Activated CD8-positive, alpha-beta memory T cell treated with anti-CD3 and anti-CD28 coated beads, Interleukin-2, amount 50 U/mL, for 48 hours (primary cell): ENCODE data around the gene CRABP1.
"Not testable (repeated sequence)": the region's sequence is repeated elsewhere in the genome, so short reads cannot be mapped to it uniquely, and the experiment has no call there.

ENCODE experiments used
- DNase-seq: peaks from one replicate; pipeline ENCODE4 v3.0.0-alpha.2; 2020

Gene CRABP1

DNA sequence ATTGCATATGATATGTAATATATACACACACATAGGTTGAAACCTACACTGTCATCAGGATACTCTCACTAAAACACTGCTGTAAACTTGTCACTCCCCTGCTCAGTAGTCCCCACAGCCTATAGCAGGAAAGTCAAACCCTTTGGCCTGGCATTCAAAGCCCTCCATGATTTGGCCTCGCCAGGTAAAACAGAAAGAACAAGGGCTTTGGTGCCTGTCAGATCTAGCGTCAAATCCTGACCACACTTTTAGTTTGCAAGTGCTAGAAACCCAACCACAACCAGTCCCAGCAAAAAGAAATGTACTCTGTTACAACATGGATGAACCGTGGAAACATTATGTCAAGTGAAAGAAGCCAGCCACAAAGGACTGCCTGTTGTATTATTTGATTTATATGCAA is 11.4 kb downstream of the CRABP1 start:
- no peak for DNase-seq

DNA sequence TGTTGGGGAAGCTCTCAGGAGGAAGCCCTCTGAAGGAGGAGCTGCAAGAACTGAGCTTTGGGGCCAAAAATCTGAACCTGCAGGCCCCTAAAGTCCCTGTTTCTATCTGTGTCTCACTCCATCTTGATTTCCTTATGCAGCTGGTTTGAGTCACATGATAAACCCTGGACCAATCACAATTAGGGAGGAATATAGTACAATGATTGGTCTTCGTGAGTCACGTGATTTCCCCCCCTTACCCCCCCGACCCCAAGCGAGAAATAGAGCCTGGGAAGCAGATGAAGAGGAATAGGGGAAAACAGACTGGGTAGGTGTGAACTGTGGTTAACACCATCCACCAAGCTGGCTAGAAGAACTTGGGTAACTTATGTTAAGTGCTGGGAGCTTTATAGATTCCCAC is 12.9 kb downstream of the CRABP1 start:
- no peak for DNase-seq

DNA sequence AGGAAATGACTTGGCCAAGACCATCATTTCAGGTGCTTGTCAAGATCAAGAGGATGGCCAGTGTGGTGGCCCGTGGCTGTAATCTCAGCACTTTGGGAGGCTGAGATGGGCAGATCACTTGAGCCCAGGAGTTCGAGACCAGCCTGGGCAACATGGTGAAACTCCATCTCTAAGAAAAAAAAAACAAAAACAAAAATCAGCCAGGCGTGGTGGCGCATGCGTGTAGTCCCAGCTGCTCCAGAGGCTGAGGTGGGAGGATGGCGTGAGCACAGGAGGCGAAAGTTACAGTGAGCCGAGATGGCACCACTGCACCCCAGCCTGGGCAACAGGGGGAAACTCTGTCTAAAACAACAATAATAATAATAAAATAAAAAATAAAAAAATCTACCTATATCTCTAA is 15.0 kb downstream of the CRABP1 start:
- no peak for DNase-seq

DNA sequence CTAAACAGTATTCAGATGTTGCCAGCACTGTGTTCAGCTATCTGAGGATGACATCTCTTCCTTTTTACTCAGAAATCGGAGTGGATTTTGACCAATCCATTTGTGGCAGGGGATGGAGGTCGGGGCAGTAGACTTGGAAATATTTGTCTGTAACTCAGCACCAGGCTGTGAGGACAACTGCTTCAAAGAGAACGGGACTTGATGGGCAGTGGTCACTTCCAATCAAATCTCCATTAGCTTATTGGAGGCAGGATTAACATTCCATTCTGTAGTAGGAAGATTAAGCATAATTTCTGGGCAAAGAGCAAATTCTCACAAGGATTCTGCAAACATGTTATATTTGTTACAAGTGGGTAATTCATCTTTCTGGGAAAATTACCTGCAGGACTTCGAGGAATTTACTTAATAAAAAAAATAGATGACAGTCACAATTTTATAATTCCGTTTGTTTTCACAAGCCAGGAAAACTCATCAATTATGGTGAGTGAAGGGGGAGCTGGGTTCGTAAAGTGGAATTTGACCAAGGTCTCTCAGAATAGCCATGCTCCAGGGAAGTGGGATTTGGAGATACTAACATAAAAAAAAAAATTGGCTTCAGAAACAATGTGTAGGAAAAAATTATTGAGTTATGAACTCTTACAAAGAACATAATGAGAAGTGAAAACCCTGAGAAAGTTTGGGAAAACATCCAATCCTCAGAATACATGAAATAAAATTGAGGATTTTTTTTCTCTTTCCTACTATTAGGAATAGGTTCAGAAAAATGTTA is 18.1 kb downstream of the CRABP1 start:
- no peak for DNase-seq

DNA sequence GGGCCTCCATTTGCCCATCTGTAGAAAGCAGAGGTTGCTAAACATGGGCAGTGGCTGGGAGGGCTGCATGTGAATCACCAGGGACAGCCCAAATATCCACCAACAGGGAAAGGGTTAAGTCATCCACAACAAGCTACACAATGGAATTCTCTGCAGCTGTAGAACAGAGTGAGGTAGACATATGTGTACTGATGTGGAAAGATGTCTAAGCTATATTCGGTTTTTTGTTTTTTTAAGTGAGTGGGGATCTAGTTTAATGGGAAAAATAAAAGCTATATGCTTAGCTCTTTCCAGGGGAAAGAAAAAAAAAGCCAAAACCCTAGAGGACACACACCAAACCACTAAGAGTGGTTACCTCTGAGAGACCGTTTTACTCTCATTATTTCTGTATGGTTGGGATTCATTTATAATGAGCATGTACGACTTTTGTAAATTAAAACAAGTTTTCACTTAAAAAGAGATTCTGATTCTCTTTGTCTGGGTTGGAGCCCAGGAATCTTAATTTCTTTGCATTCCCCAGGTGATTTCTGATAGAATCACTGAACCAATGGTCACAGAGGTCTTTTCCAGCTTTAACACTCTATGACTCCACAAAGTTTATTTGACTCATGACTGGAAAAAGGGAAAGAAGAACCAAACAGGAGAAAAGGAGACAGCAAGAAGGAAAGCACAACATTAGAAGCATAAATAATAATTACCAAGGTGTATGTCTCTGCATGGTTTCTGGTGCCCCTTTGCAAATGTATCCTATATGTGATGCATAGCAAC is 19.1 kb downstream of the CRABP1 start:
- no peak for DNase-seq

DNA sequence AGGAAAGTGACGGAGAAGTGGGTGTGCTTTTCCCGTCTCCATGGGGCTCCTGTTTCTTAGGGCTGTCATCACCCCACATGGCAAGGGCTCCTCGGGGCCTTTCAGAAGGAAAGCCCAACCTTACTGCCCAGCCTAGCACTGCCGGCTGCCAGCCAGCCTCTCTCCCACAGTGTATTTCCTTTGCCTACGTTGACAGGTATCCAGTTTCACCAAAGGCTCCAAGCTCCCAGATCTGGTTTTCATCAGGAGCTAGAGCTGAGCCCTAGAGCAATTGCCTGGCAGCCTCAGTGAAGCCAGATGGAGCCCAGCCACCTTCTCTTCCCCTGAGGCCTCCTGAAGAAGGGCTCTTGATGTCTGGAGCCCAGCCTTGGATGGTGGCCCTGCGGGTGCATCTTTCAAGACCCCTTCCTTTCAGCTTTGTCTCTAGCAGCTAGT is 20.2 kb downstream of the CRABP1 start:
- no peak for DNase-seq

DNA sequence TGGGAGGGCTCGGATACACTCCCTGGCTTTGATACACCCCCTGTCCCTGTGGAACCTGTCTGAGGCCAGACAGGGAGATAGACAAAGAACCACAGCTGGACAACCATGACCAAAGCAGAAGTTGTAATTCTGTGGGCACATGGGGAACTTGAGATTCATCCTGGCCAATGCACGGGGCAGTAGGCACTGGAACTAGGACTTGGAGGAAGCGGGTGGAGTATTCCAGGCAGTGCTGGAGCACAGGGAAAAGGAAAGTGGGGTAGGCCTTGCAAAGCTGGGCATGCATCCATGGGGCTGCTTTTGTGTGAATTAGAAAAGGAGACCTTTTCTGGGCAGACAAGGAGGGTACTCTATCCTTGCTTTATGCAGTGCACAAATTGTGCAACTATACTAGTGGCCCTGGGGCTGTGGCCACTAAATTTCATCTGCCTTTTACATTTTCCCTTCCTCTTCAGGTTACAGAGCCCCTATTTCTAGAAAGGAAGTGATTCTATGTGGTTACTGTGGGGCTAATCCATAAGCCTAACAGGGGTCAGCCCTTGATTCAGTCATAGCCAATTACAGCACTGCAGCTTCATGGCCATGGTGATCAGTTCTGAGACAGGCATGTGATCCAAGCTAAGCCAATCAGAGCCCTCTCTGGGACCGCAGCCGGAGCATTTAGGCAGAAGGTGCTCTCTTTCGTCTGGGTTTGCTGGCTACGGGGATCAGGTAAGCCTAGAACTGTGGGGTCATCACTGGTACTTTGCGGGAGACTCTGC is 21.0 kb downstream of the CRABP1 start:
- DNase-seq, result peak; percentile 18

DNA sequence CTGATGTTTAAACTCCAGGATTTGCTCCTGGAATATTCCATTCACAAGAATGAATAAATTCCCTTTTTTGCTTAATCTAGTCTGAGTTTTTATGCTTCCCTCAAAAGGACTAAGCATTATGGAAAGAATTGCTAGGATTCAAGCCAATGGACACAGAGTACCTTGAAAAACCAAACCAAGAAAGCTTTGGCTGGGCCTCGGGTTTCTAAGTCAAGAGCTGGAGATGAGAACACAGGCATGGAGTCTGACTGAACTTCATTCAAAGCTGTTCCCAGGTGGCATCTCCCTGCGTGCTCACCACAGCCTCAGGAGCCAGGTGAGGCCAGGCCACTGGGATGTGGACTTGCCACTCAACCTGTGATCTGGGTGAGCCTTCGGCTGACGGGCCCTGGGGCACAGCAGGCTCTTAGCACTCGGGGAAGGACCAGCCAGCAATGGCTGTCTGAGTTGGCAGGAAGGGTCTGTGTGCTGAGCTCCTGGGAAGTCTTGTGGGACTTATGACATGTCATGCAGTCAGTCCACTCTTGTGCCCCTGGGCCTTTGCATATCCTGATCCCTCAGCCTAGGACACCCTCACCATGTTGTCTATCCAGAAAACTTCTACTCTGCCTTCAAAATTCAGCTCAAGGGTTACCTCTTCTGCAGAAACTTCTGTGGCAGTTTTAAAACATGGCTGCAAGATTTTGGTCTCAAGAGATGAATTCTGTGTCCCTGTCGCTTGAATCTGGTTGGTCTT is 21.8 kb downstream of the CRABP1 start:
- DNase-seq, result peak; percentile 29

DNA sequence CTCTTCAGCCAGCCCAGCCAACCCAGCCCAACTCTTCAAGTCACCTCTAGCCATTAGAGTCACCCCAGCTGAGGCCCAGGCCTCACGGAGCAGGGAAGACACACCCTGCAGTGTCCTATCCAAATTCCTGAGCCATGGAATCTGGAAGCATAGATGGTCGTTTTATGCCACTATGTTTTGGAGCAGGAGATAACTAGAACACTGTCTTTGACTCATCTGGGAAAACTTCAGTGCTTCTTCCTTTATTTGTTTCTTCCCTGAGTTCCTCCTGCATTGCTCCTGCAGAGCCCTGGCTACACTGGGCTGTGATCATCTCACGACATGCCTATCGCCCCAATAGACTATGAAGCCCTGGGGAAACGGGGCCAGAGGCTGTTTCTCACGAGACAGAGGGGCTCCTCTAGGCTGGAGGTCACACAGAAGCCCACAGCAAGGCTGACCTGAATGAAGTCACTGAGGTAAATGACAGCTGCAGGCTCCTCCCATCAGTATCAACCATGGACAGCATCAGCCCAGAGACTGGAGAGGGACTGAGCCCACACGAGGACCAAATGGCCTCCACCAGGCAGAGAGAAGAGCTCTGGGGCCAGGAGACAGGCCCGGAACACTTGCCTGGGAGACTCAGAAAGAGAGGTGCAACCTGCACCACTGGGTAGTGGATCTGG is 22.7 kb downstream of the CRABP1 start:
- no peak for DNase-seq

DNA sequence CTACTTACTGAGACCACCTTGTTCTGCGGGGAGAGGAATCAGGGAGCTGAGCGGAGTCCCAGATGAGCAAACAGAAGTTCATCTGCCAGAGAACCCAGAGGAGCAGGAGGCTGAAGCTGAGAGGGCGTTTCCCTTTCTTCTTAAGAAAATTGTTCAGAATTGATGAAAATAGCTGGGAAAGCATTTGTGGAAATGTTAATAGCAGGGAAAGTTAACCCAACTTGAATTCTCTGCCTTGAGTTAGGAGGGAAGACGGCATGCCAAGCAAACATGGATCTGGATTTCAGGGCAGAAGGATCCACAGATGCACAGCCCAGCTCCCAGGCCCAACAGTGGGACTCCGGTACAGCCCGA is 23.2 kb downstream of the CRABP1 start:
- DNase-seq, result no peak

DNA sequence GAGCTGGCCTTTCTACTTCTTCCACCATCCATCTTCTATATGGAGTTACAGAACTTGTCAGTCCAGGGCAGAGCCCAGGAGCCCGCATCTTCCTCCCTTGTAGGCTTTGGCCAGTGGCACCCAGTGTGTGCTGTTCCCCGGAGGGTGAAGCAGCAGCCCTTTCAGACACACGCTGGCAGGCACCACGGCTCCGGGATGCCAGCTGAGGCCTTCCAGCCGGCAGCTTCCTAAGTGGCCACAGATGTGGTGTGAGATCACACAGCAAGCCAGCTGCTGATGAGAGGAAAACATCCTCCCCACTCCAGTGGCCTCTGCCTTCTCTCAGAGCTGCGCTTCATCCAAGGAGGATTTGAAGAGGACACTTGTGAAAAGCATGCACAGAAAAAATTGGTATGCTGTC is 24.1 kb downstream of the CRABP1 start:
- DNase-seq, result no peak

DNA sequence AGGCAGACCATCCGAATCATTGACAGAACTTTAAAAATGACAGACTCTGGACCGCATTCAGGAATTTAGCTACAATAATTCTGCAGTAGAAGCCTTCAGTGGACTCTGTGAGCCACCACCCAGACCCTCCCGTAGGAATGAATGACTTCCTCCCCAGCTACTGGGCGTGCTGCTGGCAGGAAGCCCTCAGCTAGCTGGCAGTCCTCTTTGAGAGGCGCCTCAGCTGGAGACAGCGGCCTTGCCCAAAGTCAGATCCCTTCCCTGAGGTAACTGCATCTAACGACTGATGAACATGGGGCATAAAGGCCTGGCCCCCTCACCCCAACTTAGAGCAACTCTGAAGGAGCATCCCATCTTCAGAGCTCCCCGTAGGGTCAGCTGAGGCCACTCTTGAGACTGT is 25.8 kb downstream of the CRABP1 start:
- DNase-seq, result no peak

DNA sequence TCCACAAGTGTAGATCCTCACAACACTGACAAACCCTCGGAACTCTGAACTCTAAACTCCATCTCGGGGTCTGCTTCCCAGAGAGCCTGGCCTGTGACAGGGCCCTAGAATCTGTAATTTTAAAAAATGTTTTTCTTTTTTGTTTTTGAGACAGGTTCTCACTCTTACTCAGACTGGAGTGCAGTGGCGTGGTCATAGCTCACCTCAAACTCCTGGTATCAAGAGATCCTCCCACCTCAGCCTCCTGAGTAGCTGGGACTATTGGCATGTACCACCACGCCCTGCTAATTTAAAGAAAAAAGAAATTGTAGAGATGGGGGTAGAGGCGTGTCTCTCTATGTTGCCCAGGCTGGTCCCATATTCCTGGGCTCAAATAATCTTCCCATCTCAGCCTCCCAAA is 26.2 kb downstream of the CRABP1 start:
- DNase-seq, result no peak

DNA sequence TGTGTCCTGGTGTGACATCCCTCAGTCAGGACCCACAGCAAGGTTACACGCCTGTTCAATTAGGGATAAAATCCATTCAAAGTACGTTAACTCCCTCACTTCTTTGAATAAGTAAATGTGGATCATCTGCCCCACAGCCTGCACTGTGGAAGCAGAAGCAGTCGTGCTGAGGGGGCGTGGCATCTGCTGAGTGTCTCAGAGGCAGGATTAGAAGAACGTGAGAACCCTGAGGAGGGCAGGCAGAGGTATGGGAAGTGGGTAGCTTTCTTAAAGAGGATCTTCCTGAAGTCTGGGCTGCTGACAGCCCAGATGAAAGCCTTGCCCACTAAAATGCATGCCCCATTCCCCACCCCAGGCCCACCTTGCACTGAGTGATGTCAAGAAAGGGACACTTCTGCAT is 28.5 kb downstream of the CRABP1 start:
- DNase-seq, result no peak

DNA sequence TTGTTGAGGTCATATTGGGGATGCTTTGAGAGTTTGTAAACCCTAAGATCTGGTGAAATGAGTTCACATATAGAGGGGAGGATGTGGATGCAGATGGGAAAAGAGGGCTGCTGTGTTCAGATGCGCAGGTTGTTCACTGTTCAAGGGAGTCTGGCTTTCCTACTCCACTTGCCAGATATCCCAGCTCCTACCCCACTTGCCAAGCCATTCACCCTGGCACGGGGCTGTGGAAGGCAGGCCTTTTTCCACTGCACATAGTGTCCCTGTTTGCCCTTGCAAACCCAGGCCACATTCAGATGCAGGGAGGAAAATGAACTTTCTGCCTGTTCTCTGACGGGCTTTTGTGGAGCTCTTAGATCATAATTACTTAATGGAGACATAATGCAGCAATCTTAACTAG is 29.0 kb downstream of the CRABP1 start:
- DNase-seq, result no peak

DNA sequence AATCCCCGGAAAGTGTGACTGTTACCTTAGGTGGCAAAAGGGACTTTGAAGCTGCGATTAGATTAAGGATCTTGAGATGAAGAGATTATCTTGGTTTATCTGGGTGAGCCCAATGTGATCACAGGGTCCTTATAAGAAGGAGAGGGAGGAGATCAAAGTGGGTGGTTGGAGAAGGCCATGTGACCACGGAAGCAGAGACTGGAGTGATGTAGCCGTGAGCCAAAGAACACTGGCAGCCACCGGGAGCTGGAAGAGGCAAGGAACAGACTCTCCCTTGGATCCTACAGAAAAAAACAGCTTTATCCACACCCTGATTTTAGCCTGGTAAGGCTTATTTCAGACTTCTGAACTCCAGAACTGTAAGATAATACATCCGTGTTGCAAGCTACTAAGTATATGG is 29.9 kb downstream of the CRABP1 start:
- DNase-seq, result no peak

DNA sequence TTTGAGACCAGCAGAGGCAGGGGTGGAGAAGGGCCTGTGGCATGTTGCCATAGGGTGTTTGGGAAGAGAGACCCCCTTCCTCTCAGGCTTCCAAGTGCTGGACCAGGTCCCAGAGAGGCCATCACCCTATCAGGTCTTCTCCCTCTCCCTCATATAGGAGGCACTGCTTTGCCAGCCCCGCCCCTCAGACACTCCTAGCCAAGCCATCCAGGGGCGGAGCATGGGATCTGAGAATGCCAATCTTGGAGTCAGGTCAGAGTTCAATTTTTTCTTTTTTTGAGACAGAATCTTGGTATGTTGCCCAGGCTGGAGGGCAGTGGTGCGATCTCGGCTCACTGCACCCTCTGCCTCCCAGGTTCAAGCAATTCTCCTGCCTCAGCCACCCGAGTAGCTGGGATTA is 32.7 kb downstream of the CRABP1 start:
- no peak for DNase-seq

DNA sequence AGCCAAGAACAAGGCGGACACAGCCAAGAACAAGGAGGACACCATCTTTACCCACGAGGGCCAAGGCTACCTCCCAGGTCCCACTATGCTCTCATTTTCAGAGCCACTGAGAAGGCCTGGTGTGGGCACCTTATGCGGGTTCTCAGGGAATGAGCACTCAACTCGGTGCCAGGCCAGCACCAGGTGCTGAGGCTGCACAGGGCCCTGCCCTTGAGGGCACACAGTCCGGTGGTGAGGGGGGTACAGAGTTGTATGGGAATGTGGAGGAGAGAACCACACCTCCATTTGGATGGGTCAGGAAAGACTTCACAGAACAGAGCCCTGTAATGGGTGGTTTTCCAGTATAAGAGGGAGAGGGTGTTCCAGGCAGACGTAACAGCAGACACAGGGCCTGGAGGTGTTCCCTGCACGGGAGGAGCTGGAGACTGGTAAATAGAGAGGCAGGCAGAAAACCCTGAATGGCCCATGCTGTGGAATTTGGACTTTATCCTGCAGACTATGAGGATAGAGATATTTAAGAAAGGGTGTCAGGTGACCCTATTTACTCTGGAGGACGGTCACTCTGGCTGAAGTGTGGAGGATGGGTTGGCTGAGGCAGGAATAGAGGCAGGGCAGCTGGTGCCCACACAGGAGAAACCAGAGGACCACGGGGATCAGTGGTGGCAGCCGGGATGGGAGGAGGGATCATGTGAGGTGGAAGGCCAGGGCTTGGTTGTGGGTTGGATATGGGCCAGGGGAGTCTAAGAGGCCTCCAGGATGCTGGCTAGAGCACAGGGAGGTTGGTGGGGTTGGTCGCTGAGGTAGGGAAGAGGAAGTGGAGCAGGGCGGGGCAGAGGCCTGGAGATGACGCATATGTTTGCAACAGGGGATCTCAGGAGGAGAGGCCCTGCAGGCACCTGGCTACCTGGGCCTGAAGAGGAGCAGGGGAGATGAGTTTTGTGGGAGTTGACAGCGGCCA is 34.6 kb downstream of the CRABP1 start:
- DNase-seq, result no peak

DNA sequence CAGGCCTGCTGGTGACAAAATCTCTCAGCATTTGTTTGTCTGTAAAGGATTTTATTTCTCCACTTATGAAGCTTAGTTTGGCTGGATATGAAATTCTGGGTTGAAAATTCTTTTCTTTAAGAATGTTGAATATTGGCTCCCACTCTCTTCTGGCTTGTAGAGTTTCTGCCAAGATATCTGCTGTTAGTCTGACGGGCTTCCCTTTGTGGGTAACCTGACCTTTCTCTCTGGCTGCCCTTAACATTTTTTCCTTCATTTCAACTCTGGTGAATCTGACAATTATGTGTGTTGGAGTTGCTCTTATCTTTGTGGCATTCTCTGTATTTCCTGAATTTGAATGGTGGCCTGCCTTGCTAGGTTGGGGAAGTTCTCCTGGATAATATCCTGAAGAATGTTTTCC is 40.0 kb downstream of the CRABP1 start:
- DNase-seq, result not testable (repeated sequence)

DNA sequence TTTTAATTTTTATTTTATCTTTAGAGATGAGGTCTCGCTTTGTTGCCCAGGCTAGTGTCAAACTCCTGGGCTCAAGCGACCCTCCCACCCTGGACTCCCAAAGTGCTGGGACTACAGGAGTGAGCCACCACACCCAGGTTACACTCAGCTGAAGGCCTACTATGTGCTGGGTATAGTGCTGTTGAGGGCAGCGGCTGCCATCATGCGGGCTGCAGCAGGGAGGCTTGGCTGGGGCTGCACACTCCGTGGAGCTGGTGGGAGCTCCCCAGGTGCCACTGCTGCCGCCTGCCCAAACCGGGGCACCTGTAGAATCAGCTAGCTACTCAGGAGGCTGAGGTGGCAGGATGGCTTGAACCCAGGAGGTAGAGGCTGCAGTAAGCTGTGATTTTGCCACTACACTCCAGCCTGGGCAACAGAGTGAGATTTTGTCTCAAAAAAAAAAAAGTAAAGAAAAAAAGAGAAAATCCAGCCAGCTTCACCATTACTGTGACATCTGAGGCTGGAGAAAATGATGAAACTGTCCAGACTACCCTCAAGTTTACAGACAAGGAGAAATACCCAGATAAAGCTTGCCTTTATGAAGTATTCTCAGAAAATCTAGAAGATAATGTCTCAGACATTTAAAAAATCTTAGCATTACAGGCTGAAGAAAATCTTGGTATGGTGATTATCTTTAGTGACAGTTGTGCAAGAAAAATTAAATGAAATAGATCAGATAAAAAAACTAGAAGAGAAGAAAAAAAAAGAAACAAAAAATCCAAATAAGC is 42.1 kb downstream of the CRABP1 start:
- no peak for DNase-seq

DNA sequence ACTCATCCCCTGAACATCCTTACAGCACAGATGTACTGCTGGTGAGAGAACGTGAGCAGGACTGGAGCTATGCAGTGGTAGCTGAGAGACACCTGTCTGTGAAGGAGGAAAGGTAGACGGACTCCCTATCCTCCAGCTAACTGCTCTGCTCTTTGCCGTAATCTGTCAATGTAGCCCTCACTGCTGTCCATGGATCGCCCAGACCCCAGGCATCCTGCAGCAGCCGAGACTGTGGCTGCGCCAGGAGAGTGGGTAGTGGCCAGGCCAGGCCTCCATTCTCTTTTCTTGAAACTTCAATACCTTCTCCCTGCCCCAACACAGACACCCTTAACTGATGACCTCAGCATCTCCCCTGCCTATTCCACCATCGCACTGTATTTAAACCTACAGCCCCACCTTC is 44.5 kb downstream of the CRABP1 start:
- DNase-seq, result no peak
